Left renal pelvis (tissue), 4 donors: ENCODE data around the gene HEATR5B. TPM values are rescaled to one million over a fixed set of nuclear protein-coding genes. Genes with fewer than 3 reads are reported as not detected.

Experiments
- DNase-seq, 4 donors: peaks; one replicate each; pipeline ENCODE4 v3.0.0-alpha.2; 2013; ENCODE audit warnings: low read depth in 4 of 4, low spot score in 3 of 4
- polyA plus RNA-seq, 4 donors: library from polyadenylated mRNA; unstranded; fragments of 120-200 nt; gene quantifications; one replicate each; pipeline ENCODE4 v1.2.1, GENCODE V29; 2013; ENCODE audit not compliant: insufficient read length in 4 of 4

HEATR5B gene
- polyA plus RNA-seq = 10 to 100 TPM; 19.6 to 24.9 (median 23.3) TPM

DNA sequence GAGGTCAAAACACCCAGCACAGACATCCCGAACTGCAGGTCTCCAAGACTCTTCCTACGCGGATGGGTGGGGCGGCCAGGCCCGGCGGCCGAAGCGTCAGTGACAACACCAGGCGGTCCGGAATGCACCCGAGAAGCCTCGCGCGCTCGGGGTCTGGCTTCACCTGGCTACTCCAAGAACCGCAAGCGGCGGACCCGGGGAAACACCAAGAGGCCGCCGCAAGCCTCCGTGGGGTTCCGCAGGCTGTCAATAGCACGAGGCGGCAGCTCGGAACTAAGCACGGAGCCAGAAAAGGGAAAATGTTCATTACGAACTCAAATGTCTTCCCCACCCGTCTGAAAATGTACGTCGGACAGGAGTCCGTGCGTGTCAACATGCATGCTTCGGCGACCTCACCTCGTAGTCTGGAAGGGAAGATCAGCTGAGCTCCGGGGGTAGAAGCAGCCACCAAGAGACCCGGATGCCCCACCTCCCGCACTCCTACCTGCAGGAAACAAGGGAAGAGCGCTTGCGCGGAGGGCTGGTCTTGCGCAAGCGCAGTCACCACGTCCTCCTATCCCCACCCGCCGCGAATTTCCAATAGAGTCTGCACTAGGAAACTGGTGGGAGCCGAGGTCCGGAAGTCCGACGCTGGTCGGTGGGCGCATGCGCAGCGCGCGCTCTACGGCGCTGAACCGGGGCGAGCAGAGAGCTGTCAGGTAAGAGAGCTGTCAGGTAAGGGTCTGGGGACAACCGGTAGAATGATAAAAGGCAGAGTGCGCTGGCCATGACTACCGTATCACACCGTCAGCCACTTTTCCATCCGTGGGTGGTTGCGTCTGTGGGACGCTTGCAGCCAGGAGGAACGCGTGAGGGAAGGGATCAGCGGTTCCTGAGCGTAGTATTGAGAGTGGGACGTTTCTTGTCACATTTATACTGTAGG lies at the start of gene HEATR5B, which contains the start of gene GPATCH11:
TSS of gene HEATR5B (minus strand) at position 500 of the 922 bp plus-strand sequence. CDS start 958 bp downstream, outside the sequence.
TSS of gene GPATCH11 (plus strand) at position 646 of the 922 bp plus-strand sequence. CDS start 3,864 bp downstream, outside the sequence.
- peak; percentile 94 to 98 (median 94) for DNase-seq

- DNase-seq = no peak
Observed at GRCh38 chr2:37132914-37133313, 48.7 kb upstream of the HEATR5B start.

GRCh38 chr2:37125416-37125815 lies 41.2 kb upstream of the HEATR5B start:
- DNase-seq = no peak

GRCh38 chr2:37119157-37119556 lies 35.0 kb upstream of the HEATR5B start:
- no peak for DNase-seq

- no peak for DNase-seq
Observed at GRCh38 chr2:37117566-37117965, 33.4 kb upstream of the HEATR5B start.

- DNase-seq = no peak
Observed at GRCh38 chr2:37111958-37112357, 27.8 kb upstream of the HEATR5B start.

GRCh38 chr2:37110306-37111212 lies 26.4 kb upstream of the HEATR5B start:
- no peak for DNase-seq

GRCh38 chr2:37109523-37109922 lies 25.4 kb upstream of the HEATR5B start:
- no peak for DNase-seq

DNA sequence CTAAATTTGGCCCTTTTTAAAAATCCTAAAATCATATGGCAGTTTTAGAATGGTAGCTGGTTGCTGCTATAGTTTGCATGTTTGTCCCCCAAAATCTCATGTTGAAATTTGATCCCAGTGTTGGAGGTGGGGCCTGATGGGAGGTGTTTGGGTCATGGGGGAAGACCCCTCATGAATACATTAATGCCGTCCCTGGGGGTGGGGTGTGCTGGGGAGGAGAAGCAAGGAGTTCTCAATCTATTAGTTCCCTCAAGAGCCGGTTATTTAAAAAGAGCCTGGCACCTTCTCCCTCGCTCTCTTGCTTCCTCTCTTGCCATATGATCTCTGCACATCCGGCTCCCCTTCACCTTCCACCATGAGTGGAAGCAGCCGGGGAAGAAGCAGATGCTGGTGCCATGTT lies 21.0 kb upstream of the HEATR5B start:
- DNase-seq = no peak

DNA sequence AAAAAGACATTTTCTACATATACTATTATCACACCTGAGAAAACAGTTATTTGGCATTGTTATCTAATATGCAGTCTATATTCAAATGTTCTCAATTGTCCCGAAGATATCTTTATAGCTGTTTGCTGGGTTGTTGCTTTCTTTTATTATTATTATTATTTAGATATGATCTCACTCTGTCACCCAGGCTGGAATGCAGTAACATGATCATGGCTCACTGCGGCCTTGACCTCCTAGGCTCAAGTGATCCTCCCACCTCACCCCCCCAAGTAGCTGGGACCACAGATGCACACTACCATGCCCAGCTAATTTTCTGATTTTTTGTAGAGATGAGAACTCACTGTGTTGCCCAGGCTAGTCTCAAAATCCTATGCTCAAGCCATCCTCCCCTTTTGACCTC lies 20.0 kb upstream of the HEATR5B start:
- DNase-seq = no peak

- DNase-seq = no peak
Observed at GRCh38 chr2:37102588-37102987, 18.4 kb upstream of the HEATR5B start.

DNA sequence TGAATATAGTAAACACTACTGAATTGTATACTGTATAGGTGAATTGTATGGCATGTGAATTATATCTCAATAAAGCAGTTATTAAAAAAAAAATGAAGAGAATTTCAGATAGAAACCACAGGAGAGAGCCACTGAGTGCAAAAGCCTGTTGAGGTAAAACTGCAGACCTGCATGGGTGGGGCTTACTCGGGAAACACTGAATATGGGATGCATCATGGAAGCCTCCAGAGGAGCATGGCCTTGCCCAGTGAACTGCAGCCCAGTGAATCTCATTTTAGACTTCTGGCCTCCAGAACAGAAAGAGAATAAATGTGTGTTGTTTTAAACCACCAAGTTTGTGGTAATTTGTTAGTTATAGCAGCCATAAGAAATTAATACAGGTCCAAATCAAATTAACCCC lies 15.9 kb upstream of the HEATR5B start:
- no peak for DNase-seq

DNA sequence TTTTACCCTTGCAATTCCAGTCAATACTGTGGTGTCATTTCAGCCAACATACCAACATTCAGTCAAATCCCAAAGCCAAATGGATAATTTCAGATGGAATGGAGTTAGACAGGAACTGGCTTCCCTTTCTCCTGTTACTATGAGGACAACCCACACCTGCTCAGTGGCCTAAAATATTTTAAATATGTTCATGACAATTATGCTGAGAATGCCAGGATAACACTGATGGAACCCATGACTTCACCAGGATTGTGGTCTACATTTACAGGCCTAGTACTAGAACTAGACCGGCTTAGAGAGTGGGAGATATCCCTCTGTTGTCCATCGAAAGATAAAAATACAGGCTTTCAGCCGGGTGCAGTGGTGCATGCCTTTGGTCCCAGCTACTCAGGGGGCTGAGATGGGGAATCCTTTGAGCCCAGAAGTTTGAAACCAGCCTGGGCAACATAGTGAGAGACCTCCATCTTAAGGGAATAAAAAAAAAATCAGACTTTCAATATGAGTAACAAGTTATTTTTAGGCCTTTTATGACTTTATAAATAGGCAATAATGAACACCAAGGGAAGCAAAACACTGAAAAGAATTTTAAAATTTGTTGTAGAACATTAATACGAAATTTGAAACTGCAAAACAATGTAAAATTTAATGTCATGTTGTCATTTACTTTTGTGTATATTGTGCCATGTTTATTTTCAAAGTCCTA lies 14.4 kb upstream of the HEATR5B start:
- no peak for DNase-seq

- DNase-seq = no peak
Observed at GRCh38 chr2:37096568-37096967, 12.4 kb upstream of the HEATR5B start.

GRCh38 chr2:37091873-37092272 lies 7.7 kb upstream of the HEATR5B start:
- DNase-seq = no peak

- no peak for DNase-seq
Observed at GRCh38 chr2:37090019-37090477, 5.9 kb upstream of the HEATR5B start.

GRCh38 chr2:37085731-37086147 lies 1.6 kb upstream of the HEATR5B start:
- DNase-seq = no peak

GRCh38 chr2:37084797-37085196 lies 625 bp upstream of the HEATR5B start:
- peak in 1 of 4 donors; percentile 2 for DNase-seq

- DNase-seq = no peak
Observed at GRCh38 chr2:37080689-37081088, 3.5 kb downstream of the HEATR5B start.

- no peak for DNase-seq
Observed at GRCh38 chr2:37080266-37080665, 3.9 kb downstream of the HEATR5B start.
